HUES48 (cell line): Measurements from ENCODE around the gene ADAMTSL1.

Source experiments
- H3K27ac ChIP-seq: one replicate; pipeline ENCODE4 v1.7.0; 2013; ENCODE audit warnings: low read depth, low read length, inconsistent platforms
- H3K27me3 ChIP-seq: 2 replicates; pipeline ENCODE4 v1.6.1; 2013; ENCODE audit warnings: mild to moderate bottlenecking, low read length; ENCODE audit not compliant: control insufficient read depth, insufficient read depth
- H3K36me3 ChIP-seq: 2 replicates; pipeline ENCODE4 v1.6.1; 2013; ENCODE audit warnings: low read length; ENCODE audit not compliant: control insufficient read depth, insufficient read depth
- H3K4me1 ChIP-seq: 2 replicates; pipeline ENCODE4 v1.6.1; 2013; ENCODE audit warnings: mild to moderate bottlenecking, low read length; ENCODE audit not compliant: control insufficient read depth, insufficient read depth
- H3K4me3 ChIP-seq: 2 replicates; pipeline ENCODE4 v1.5.1; 2013; ENCODE audit warnings: mild to moderate bottlenecking, low read depth, low read length
- H3K9ac ChIP-seq: 2 replicates; pipeline ENCODE4 v1.6.1; 2013; ENCODE audit warnings: mild to moderate bottlenecking, low read depth, low read length, moderate library complexity
- H3K9me3 ChIP-seq: 2 replicates; pipeline ENCODE4 v1.6.1; 2013; ENCODE audit warnings: low read length; ENCODE audit not compliant: control insufficient read depth, insufficient read depth

The ADAMTSL1 gene

GRCh38 chr9:18536554-18536953 is 62.6 kb downstream of the ADAMTSL1 start:
- H3K9me3 ChIP-seq, result peaks cover 27% of the 10 kb centered on the region
- H3K27me3 ChIP-seq, result no peaks in the 10 kb centered on the region
- H3K9ac ChIP-seq, result no peak overlapping the region
- H3K27ac ChIP-seq, result no peak overlapping the region
- no peaks in the 10 kb centered on the region for H3K36me3 ChIP-seq
- H3K4me1 ChIP-seq, result peaks cover 6% of the 10 kb centered on the region; the same call in 1 of the 2 replicates
- no peak overlapping the region for H3K4me3 ChIP-seq

- Histone ChIP-seq H3K27ac (no peak overlapping the region), H3K9me3 (peaks cover 20% of the 10 kb centered on the region), H3K4me1 (peaks cover 6% of the 10 kb centered on the region; the same call in 1 of the 2 replicates), H3K9ac (no peak overlapping the region), H3K4me3 (no peak overlapping the region), H3K36me3 (no peaks in the 10 kb centered on the region), H3K27me3 (no peaks in the 10 kb centered on the region)
Observed at GRCh38 chr9:18539203-18539693, 65.3 kb downstream of the ADAMTSL1 start.

GRCh38 chr9:18542837-18543405 is 69.0 kb downstream of the ADAMTSL1 start:
- Histone ChIP-seq H3K36me3 (no peaks in the 10 kb centered on the region), H3K4me3 (no peak overlapping the region), H3K27me3 (no peaks in the 10 kb centered on the region), H3K9me3 (no peaks in the 10 kb centered on the region), H3K4me1 (no peaks in the 10 kb centered on the region), H3K9ac (no peak overlapping the region), H3K27ac (no peak overlapping the region)

- Histone ChIP-seq H3K9ac (no peak overlapping the region), H3K27ac (no peak overlapping the region), H3K27me3 (no peaks in the 10 kb centered on the region), H3K4me3 (no peak overlapping the region), H3K9me3 (no peaks in the 10 kb centered on the region), H3K4me1 (no peaks in the 10 kb centered on the region), H3K36me3 (no peaks in the 10 kb centered on the region)
Observed at GRCh38 chr9:18543406-18544192, 69.6 kb downstream of the ADAMTSL1 start.

DNA sequence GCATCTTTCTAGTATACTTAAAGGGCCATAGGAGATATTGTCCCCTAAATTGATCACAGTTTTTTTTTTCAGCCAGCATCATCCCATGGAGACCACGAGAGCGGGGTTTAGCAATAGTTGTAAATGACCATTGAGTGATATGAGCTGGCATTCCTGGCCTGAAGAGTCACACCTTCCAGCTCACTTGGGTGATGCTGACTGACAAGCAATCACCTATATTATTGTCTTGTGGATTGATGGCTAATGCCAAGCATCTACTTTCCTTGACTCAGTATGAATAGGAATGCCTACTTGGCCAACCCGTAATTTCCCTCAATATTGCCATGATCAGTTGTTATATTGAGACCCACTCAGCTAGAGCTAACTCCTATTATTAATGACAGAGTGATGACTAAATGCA is 70.5 kb downstream of the ADAMTSL1 start:
- Histone ChIP-seq H3K9me3 (no peaks in the 10 kb centered on the region), H3K36me3 (no peaks in the 10 kb centered on the region), H3K4me3 (no peak overlapping the region), H3K9ac (no peak overlapping the region), H3K4me1 (no peaks in the 10 kb centered on the region), H3K27me3 (no peaks in the 10 kb centered on the region), H3K27ac (no peak overlapping the region)

DNA sequence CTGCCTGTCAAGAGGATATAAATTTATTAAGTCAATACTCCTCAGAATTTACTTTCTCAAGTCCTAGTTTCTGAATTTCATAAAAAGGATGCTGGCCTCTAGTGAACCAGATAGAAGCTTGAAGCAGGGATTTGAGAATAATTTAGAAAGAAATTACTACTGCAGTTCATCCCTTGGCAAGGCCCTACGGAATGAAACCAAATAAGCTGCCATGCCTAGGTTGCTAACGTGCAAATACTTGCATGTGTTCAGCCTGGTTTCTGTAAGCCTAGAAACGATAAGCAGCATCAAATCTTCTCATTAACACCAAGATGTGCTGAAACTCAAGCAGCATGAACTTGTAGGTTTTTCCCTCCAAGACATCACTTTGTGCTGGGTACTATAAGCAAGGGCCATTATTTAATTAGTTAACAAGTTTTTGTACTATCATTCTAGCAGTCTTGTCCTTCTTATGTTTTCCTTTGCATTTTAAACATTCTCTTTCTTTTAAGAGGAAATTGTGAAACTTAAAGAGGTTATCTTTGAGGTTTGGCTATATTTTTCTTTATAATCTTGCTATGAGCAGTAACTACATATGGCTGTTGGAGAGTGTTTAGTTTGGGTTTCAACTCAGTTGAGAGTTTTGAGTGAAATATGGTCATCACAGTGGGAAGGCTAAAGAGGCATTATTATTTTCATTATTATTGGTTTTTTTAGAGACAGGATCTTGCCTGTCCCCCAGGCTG is 71.8 kb downstream of the ADAMTSL1 start:
- H3K36me3 ChIP-seq, result no peaks in the 10 kb centered on the region
- no peaks in the 10 kb centered on the region for H3K4me1 ChIP-seq
- no peak overlapping the region for H3K9ac ChIP-seq
- H3K4me3 ChIP-seq, result no peak overlapping the region
- no peaks in the 10 kb centered on the region for H3K27me3 ChIP-seq
- no peaks in the 10 kb centered on the region for H3K9me3 ChIP-seq
- no peak overlapping the region for H3K27ac ChIP-seq

DNA sequence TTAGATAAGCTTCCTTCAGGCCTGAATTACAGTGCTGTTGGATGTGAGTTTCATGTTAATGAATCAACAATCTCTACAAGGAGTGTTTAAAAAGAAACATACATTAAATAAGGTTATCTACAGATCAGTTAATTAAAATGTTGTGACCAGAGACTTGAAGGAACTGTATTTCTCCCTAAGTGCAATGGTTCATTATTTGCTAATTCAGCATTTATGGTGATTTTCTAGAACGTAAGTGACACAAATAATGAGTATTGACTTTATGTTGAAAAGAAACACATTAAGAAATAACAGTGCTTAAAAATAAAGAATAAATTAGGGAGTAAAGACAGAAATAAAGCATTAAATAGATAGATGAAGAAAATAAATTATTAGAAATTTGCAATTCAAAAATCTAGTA is 74.5 kb downstream of the ADAMTSL1 start:
- H3K27me3 ChIP-seq, result no peaks in the 10 kb centered on the region
- no peak overlapping the region for H3K4me3 ChIP-seq
- no peak overlapping the region for H3K27ac ChIP-seq
- H3K36me3 ChIP-seq, result no peaks in the 10 kb centered on the region
- H3K9me3 ChIP-seq, result no peaks in the 10 kb centered on the region
- H3K9ac ChIP-seq, result no peak overlapping the region
- H3K4me1 ChIP-seq, result no peaks in the 10 kb centered on the region

DNA sequence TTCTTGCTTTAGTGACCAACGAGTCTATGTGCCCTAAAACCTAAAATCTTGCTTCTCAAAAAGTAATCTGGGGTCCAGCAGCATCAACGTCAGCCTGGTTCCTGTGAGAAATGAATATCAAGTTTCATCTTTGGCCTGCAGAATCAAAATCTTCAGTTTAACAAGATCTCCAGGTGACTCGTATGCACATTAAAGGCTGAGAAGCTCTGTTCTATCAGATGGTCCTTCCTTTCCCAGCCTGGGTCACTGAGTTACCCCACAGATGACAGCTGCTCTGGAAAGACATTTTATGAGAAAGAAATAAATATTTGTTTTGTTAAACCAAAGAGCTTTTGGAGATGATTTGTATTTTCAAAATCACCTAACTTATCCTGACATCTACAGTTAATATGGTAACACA is 75.8 kb downstream of the ADAMTSL1 start:
- H3K9ac ChIP-seq, result no peak overlapping the region
- H3K4me3 ChIP-seq, result no peak overlapping the region
- no peaks in the 10 kb centered on the region for H3K36me3 ChIP-seq
- H3K9me3 ChIP-seq, result no peaks in the 10 kb centered on the region
- no peaks in the 10 kb centered on the region for H3K27me3 ChIP-seq
- no peak overlapping the region for H3K27ac ChIP-seq
- no peaks in the 10 kb centered on the region for H3K4me1 ChIP-seq

DNA sequence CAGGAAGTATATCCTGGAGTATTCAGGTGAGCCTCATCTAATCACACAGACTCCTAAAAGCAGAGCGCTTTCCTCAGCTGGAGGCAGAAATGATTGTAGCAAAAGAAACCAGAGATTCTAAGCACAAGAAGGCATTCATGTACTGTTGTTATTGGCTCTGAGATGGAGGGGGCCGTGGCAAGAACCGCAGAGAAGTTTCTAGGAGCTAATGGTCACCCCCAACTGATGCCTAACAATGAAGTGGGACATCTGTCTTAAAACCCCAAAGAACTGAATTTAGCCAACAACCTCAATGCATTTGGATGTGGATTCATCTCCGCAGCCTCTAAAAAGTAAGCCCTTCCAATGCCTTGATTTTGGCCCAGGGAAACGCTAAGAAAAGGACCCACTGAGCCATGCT is 76.3 kb downstream of the ADAMTSL1 start:
- H3K27ac ChIP-seq, result no peak overlapping the region
- no peaks in the 10 kb centered on the region for H3K36me3 ChIP-seq
- H3K4me3 ChIP-seq, result no peak overlapping the region
- no peaks in the 10 kb centered on the region for H3K4me1 ChIP-seq
- no peak overlapping the region for H3K9ac ChIP-seq
- H3K27me3 ChIP-seq, result no peaks in the 10 kb centered on the region
- H3K9me3 ChIP-seq, result no peaks in the 10 kb centered on the region

DNA sequence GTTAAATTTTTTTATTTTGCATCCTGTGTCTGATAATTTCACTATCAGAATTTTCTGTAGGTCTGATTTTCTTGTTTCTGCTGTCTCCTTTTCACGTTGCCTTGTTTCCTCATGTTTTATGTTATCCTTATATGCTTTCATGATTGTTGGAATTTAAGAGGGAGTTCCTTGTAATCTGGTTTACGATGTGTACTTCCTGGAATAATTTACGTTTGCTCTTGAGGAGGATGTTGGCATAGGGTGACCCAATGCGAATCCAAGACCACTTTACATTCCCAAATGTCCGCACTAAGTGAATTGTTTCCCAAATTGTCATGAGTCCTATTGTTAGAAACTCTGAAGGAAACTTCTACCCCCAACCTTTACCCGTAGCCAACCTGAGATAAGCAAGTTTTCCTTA is 80.3 kb downstream of the ADAMTSL1 start:
- Histone ChIP-seq H3K27ac (no peak overlapping the region), H3K4me1 (no peaks in the 10 kb centered on the region), H3K9ac (no peak overlapping the region)

More for the DNA sequence above, 80.3 kb downstream of the ADAMTSL1 start:
- no peaks in the 10 kb centered on the region for H3K36me3 ChIP-seq
- no peaks in the 10 kb centered on the region for H3K9me3 ChIP-seq
- H3K27me3 ChIP-seq, result no peaks in the 10 kb centered on the region
- H3K4me3 ChIP-seq, result no peak overlapping the region
